Measurements from ENCODE around the gene PHLDB1.
A peak's percentile ranks its signal among the peaks of the same experiment; 100 is the strongest.
"Not testable (repeated sequence)": the region's sequence is repeated elsewhere in the genome, so short reads cannot be mapped to it uniquely, and the experiment has no call there.

Gene PHLDB1

GRCh38 chr11:118607401-118608359 lies at the start of gene PHLDB1:
TSS of gene PHLDB1 (plus strand) at chr11:118607615. CDS start at chr11:118613837, 6,222 bp downstream.
- peak; percentile 64 for DNase-seq
- H3K4me1 Mint-ChIP-seq, result peaks cover 67% of the 10 kb centered on the region
- H3K4me3 Mint-ChIP-seq, result peak within 1 kb of the TSS; percentile 74
- H3K9me3 Mint-ChIP-seq, result no peaks in the 10 kb centered on the region
- peaks cover 59% of the 10 kb centered on the region for H3K27me3 Mint-ChIP-seq (ENCODE audit: low read depth, poor library complexity)
- TF ChIP-seq, protein P1, sequence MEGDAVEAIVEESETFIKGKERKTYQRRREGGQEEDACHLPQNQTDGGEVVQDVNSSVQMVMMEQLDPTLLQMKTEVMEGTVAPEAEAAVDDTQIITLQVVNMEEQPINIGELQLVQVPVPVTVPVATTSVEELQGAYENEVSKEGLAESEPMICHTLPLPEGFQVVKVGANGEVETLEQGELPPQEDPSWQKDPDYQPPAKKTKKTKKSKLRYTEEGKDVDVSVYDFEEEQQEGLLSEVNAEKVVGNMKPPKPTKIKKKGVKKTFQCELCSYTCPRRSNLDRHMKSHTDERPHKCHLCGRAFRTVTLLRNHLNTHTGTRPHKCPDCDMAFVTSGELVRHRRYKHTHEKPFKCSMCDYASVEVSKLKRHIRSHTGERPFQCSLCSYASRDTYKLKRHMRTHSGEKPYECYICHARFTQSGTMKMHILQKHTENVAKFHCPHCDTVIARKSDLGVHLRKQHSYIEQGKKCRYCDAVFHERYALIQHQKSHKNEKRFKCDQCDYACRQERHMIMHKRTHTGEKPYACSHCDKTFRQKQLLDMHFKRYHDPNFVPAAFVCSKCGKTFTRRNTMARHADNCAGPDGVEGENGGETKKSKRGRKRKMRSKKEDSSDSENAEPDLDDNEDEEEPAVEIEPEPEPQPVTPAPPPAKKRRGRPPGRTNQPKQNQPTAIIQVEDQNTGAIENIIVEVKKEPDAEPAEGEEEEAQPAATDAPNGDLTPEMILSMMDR (IDR thresholded peaks at IDR 0.05), result peak; percentile 20
- H3K36me3 Mint-ChIP-seq (ENCODE audit: low read depth), result peaks cover 5% of the 10 kb centered on the region
- H3K27ac Mint-ChIP-seq, result no peak within 1 kb of the TSS

GRCh38 chr11:118560806-118561205 lies 46.6 kb upstream of the PHLDB1 start:
- TF ChIP-seq, protein P1 (IDR thresholded peaks at IDR 0.05), result no peak
- Mint-ChIP-seq H3K27me3 (ENCODE audit: low read depth, poor library complexity) (no peaks in the 10 kb centered on the region), H3K36me3 (ENCODE audit: low read depth) (peaks cover 33% of the 10 kb centered on the region), H3K9me3 (no peaks in the 10 kb centered on the region), H3K4me1 (peaks cover 17% of the 10 kb centered on the region), H3K27ac (no peak overlapping the region), H3K4me3 (no peak overlapping the region)
- DNase-seq, result no peak

DNA sequence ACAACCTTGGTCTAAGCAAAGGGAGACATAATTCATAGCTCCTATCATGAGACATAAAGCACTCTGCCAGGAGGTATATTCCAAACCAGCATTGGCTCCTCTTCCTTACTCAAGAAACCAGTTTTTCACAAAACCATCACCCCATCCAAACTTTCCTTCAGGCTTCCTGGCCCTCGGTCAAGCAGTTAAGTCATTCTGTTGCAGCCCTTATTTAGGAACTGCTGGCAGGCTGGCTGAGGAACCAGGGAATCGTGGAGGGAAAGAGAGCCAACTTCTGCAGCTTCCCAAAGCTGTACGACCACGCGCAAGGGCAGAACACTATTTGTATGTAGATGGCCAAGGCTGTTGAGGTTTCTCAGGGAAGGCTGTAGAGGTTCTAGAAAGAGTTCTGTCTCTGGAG lies 42.4 kb upstream of the PHLDB1 start:
- Mint-ChIP-seq H3K27ac (no peak overlapping the region), H3K4me1 (peaks cover 19% of the 10 kb centered on the region), H3K4me3 (peak overlapping the region; percentile 95), H3K36me3 (ENCODE audit: low read depth) (peaks cover 11% of the 10 kb centered on the region), H3K27me3 (ENCODE audit: low read depth, poor library complexity) (no peaks in the 10 kb centered on the region), H3K9me3 (no peaks in the 10 kb centered on the region)
- TF ChIP-seq, protein P1 (IDR thresholded peaks at IDR 0.05), result no peak
- no peak for DNase-seq

DNA sequence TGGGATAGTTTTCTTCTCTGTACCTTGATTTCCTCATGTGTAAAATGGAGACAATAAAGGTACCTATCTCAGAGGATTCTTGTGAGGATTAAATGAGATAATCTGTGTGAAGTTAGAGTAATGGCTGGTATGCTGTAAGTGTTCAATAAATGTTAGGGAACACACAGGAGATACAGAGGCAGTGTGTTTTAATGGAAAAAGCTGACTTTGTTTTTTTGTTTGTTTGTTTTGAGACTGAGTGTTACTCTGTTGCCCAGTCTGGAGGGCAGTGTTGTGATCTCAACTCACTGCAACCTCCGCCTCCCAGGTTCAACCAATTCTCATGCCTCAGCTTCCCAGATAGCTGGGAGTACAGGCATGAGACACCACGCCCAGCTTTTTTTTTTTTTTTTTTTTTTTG lies 37.7 kb upstream of the PHLDB1 start:
- H3K9me3 Mint-ChIP-seq, result no peaks in the 10 kb centered on the region
- H3K27ac Mint-ChIP-seq, result no peak overlapping the region
- peaks cover 32% of the 10 kb centered on the region for H3K4me1 Mint-ChIP-seq
- DNase-seq, result no peak
- TF ChIP-seq, protein P1 (IDR thresholded peaks at IDR 0.05), result no peak
- no peak overlapping the region for H3K4me3 Mint-ChIP-seq
- no peaks in the 10 kb centered on the region for H3K36me3 Mint-ChIP-seq (ENCODE audit: low read depth)
- no peaks in the 10 kb centered on the region for H3K27me3 Mint-ChIP-seq (ENCODE audit: low read depth, poor library complexity)

DNA sequence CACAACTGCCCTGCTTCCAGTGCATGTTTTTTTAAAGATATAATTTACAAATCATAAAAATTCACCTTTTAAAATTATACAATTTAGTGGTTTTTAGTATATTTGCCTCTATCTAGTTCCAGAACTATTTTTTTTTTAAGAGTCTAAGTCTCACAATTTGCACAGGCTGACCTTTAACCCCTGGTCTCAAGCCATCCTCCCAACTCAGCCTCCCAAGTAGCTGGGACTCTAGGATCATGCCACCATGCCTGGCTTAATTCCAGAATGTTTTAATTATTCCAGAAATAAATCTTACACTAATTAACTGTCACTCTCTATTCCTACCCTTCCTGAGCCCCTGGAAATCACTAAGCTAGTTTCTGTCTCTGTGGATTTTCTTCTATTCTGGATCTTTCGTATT lies 36.6 kb upstream of the PHLDB1 start:
- Mint-ChIP-seq H3K4me1 (peaks cover 33% of the 10 kb centered on the region), H3K27ac (no peak overlapping the region), H3K9me3 (no peaks in the 10 kb centered on the region), H3K4me3 (no peak overlapping the region), H3K27me3 (ENCODE audit: low read depth, poor library complexity) (no peaks in the 10 kb centered on the region), H3K36me3 (ENCODE audit: low read depth) (no peaks in the 10 kb centered on the region)
- TF ChIP-seq, protein P1 (IDR thresholded peaks at IDR 0.05), result no peak
- DNase-seq, result no peak

DNA sequence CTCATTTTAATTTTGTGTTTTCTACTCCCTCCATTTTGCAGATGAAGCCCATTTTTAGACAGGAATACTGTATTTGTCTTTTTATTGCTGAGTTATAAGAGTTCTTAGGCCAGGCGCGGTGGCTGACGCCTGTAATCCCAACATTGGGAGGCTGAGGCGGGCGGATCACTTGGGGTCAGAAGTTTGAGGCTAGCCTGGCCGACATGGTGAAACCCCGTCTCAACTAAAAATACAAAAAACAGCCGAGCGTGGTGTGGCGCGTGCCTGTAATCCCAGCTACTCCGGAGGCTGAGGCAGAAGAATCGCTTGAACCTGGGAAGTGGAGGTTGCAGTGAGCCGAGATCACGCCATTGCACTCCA lies 35.7 kb upstream of the PHLDB1 start:
- DNase-seq; H3K27me3 Mint-ChIP-seq (ENCODE audit: low read depth, poor library complexity); H3K36me3 Mint-ChIP-seq (ENCODE audit: low read depth); H3K9me3 Mint-ChIP-seq: not testable (repeated sequence)
- H3K4me3 Mint-ChIP-seq, result peak overlapping the region; percentile 98
- H3K27ac Mint-ChIP-seq, result peak overlapping the region; percentile 57
- peaks cover 35% of the 10 kb centered on the region for H3K4me1 Mint-ChIP-seq

Measured in nephron progenitor cell (in vitro differentiated cells).